TTC549 (cell line): ENCODE measurements around the gene NCBP3.

Source experiments
- FAIRE-seq: peaks from 2 replicates; lab custom pipeline; 2012; peaks lifted over from hg19 to GRCh38; lab: Jason Lieb, UNC

The NCBP3 gene

DNA sequence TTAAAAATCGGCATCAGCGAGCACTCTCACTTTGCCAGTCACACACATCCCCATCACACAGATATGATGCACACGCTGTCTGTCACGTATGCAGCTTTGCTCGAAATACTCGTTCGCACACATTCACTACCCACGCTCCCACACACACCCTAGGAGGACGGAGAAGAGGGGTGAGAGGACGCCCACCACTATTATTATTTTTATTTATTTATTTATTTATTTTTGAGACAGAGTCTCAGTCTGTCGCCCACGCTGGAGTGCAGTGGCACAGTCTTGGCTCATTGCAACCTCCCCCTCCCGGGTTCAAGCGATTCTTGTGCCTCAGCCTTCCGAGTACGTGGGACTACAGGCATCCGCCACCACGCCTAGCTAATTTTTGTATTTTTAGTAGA is 92.0 kb downstream of the NCBP3 start:
- no peak for FAIRE-seq

DNA sequence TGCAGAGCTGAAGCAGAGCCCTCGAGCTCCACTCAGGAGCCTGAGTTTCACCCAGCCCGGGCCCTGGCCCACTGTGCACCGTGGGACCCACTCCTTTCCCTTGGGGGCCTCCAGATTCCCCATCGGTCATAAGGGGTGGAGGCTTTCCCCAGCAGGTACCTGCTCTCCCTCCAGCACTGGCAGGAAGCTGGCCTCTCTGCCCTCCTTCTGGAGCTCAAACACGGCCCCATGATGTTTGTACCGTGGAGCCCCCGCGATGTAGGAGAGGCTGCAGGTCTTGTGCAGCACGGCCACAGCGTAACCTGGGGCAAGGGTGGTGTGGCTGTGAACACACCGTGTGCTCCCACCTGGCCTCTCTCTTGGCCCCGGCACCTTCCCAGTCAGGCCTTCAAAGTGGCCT is 92.4 kb downstream of the NCBP3 start:
- no peak for FAIRE-seq
